ENCODE results near the gene MICA. TPM values are rescaled to one million over a fixed set of nuclear protein-coding genes. Genes with fewer than 3 reads are reported as not detected.
A peak's percentile ranks its signal among the peaks of the same experiment; 100 is the strongest.
"Not testable (repeated sequence)": the region's sequence is repeated elsewhere in the genome, so short reads cannot be mapped to it uniquely, and the experiment has no call there.

Gene MICA
- polyA plus RNA-seq, 4 donors: 4.4 to 12.8 (median 8.1) TPM

GRCh38 chr6:31405996-31406395, 2.6 kb downstream of the MICA start:
- no peak for DNase-seq (ENCODE audit: low read depth in 4 of 4, low spot score in 3 of 4)

GRCh38 chr6:31407699-31408098, 4.3 kb downstream of the MICA start:
- DNase-seq (ENCODE audit: low read depth in 4 of 4, low spot score in 3 of 4): no peak

- no peak for DNase-seq (ENCODE audit: low read depth in 4 of 4, low spot score in 3 of 4)
Measured at GRCh38 chr6:31412506-31412905, 9.1 kb downstream of the MICA start.

GRCh38 chr6:31414148-31414770, 10.9 kb downstream of the MICA start:
- DNase-seq (ENCODE audit: low read depth in 4 of 4, low spot score in 3 of 4): not testable (repeated sequence)

- no peak for DNase-seq (ENCODE audit: low read depth in 4 of 4, low spot score in 3 of 4)
Measured at GRCh38 chr6:31414771-31415265, 11.4 kb downstream of the MICA start.

GRCh38 chr6:31416394-31417014, 13.1 kb downstream of the MICA start:
- no peak for DNase-seq (ENCODE audit: low read depth in 4 of 4, low spot score in 3 of 4)

- no peak for DNase-seq (ENCODE audit: low read depth in 4 of 4, low spot score in 3 of 4)
Measured at GRCh38 chr6:31418251-31418650, 14.9 kb downstream of the MICA start.

- no peak for DNase-seq (ENCODE audit: low read depth in 4 of 4, low spot score in 3 of 4)
Measured at GRCh38 chr6:31419842-31420241, 16.4 kb downstream of the MICA start.

- no peak for DNase-seq (ENCODE audit: low read depth in 4 of 4, low spot score in 3 of 4)
Measured at GRCh38 chr6:31420546-31420945, 17.2 kb downstream of the MICA start.

- no peak for DNase-seq (ENCODE audit: low read depth in 4 of 4, low spot score in 3 of 4)
Measured at GRCh38 chr6:31422587-31422986, 19.2 kb downstream of the MICA start.

- DNase-seq (ENCODE audit: low read depth in 4 of 4, low spot score in 3 of 4): no peak
Measured at GRCh38 chr6:31423550-31423949, 20.2 kb downstream of the MICA start.

GRCh38 chr6:31426395-31427354, 23.3 kb downstream of the MICA start:
- no peak for DNase-seq (ENCODE audit: low read depth in 4 of 4, low spot score in 3 of 4)

- no peak for DNase-seq (ENCODE audit: low read depth in 4 of 4, low spot score in 3 of 4)
Measured at GRCh38 chr6:31430449-31430848, 27.1 kb downstream of the MICA start.

- DNase-seq (ENCODE audit: low read depth in 4 of 4, low spot score in 3 of 4): not testable (repeated sequence)
Measured at GRCh38 chr6:31435051-31435450, 31.7 kb downstream of the MICA start.

- DNase-seq (ENCODE audit: low read depth in 4 of 4, low spot score in 3 of 4): no peak
Measured at GRCh38 chr6:31438222-31438621, 34.8 kb downstream of the MICA start.

GRCh38 chr6:31438677-31439076, 35.3 kb downstream of the MICA start:
- no peak for DNase-seq (ENCODE audit: low read depth in 4 of 4, low spot score in 3 of 4)

GRCh38 chr6:31441365-31442267, 38.2 kb downstream of the MICA start:
- peak in 1 of 4 donors; percentile 0 for DNase-seq (ENCODE audit: low read depth in 4 of 4, low spot score in 3 of 4)

GRCh38 chr6:31446481-31446880, 43.1 kb downstream of the MICA start:
- no peak for DNase-seq (ENCODE audit: low read depth in 4 of 4, low spot score in 3 of 4)

- not testable (repeated sequence) for DNase-seq (ENCODE audit: low read depth in 4 of 4, low spot score in 3 of 4)
Measured at GRCh38 chr6:31446999-31447789, 43.8 kb downstream of the MICA start.

Data from left renal pelvis (tissue), 4 donors.